ENCODE data around the gene CAPN13.

The CAPN13 gene, protein sequence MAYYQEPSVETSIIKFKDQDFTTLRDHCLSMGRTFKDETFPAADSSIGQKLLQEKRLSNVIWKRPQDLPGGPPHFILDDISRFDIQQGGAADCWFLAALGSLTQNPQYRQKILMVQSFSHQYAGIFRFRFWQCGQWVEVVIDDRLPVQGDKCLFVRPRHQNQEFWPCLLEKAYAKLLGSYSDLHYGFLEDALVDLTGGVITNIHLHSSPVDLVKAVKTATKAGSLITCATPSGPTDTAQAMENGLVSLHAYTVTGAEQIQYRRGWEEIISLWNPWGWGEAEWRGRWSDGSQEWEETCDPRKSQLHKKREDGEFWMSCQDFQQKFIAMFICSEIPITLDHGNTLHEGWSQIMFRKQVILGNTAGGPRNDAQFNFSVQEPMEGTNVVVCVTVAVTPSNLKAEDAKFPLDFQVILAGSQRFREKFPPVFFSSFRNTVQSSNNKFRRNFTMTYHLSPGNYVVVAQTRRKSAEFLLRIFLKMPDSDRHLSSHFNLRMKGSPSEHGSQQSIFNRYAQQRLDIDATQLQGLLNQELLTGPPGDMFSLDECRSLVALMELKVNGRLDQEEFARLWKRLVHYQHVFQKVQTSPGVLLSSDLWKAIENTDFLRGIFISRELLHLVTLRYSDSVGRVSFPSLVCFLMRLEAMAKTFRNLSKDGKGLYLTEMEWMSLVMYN

DNA sequence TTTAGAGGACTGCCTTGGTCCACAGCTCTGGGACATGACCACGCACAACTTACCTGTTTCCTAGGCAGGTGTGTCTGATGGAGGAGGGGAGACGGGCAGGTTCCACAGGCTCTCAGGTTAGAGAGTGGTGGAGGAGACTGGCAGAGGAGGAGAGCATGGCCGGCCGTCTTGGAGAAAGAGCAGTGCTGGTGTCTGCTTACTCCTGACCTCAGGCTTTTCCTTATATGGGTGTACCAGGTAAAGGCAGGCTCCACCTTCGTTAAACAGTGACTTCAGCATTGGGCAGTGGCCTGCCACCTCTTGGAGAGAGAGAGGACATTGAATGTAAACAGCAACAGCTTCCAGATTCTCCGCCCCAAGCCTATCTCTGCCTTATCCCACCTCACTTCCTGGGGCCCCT is at the start of gene CAPN13:
Gene CAPN13 (minus strand): TSS at position 198 of the 400 bp plus-strand sequence. CDS start 20,121 bp downstream, outside the sequence.
- no peak for DNase-seq (ENCODE audit: low read depth, low spot score)

DNA sequence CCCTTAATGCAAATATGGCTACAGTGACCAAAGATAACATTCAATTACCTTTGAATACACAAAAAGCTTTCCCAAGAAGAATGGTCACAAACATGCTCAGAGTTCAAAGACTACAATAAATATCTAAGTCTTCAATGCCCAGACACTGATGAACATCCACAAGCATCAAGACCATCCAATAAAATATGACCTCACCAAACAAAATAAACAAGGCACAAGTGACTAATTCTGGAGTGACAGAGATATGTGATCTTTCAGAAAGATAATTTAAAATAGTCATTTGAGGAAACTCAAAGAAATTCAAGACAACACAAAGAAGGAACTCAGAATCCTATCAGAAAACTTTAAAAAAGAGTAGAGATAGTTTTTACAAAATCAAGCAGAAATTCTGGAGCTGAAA is 40.6 kb upstream of the CAPN13 start:
- no peak for DNase-seq (ENCODE audit: low read depth, low spot score)

DNA sequence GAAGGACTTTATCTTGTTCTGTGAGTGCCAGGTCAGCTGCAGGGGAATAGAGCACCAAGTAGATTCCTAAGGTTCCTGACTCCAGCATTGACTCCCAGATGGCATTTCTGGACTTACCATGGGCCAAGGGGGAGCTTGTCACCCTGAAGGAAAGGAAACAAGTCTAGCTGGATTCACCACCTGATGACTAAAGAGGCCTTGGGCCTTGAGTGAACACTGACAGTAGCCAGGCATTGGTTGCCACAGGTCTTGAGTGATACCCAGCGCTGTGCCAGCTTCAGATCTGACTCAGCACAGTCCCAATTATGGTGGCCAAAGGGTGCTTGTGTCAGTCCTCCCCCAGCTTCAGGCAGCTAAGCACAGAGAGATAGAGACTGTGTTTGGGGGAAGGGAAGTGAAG is 40.1 kb upstream of the CAPN13 start:
- DNase-seq (ENCODE audit: low read depth, low spot score), result no peak

DNA sequence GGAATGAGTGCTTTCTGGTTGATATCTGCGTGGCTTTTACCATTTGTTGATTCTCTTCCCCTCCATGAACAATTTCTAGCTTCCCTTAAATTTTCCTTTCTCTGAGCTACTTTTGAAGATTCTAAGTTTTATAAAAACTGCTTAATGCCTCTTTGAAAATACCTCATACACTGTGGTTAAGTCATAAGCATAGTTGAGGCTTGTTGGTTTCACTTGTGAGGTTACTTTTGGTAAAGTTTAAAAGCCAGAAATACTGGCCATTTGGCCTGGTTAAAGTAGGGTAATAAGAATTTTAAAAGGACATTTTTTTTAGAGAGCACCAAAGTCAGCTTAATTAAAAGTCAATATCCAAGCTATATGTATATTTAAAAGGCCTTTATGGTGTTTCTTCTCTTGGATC is 21.3 kb upstream of the CAPN13 start:
- no peak for DNase-seq (ENCODE audit: low read depth, low spot score)

DNA sequence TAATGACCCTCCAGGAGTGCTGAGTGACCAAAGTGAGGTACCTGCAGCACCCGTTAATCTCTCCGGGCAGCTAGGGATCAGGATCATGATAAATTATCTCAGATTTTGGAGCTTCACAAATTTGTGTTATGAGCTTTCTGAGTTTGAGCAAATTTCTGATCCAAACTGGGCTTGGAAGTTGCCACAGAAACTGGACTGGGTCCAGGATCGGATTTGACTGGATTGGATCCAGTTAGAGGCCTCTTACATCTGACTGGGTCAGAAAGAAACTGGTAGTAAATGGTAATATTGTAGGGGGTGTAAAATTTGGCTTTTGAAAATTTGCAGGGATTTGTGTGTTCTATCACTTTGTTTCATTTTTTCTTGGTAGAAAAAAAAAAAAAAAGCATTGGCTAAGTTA is 19.7 kb upstream of the CAPN13 start:
- no peak for DNase-seq (ENCODE audit: low read depth, low spot score)

DNA sequence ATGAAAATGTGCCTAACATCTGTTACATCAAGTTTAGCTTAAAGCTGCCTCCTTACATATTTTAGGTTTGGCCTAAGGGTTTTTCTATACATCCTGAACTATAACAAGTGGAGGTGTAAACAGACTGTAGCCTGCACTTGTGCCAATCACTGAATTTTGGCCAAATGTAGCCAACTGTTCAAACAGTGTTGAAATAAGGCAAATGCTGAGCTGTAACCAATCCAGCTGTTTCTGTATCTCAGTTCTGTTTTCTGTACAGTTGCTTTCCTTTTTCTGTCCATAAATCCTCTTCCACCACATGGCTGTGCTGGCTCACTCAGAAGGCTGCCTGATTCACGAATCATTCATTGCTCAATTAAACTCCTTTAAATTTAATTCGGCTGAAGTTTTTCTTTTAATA is 19.2 kb upstream of the CAPN13 start:
- DNase-seq (ENCODE audit: low read depth, low spot score), result no peak

DNA sequence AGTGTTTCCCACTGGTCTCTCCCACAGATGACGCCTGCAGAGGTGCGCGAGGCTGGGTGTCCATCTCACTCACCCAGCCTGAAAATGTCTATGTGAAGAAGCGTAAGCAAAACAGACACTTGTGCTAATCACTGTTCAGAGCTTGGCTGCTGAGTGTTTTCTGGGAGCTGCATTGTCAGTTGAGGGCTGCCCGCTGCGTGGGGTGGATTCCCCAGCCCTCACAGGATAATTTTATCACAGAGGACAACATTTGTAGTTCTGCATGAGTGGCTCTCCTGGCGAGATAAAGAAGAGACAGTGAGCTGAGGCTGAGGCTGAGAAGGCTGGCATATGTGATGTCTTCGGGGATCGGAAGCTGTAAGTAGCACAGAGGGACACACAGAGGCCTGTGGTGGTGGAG is 16.2 kb upstream of the CAPN13 start:
- no peak for DNase-seq (ENCODE audit: low read depth, low spot score)

DNA sequence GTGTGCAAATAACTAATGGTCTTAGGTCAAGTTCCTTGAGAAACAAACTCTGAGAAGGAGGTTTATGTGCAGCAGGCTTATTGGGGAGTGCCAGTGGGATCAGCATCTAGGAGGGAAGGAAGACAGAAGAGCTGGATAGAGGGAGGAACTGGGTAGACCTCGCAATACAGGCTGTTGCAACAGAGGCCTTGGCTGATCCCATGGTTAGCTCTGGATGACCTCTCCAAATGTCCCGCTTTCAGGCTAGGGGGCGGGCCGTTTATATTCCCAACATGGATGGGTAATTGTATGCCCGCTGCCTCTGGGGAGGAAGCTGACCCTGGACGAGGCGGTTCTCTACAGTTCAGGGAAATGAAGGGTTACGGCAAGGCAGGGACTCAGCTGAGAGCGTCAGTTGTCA is 14.7 kb upstream of the CAPN13 start:
- DNase-seq (ENCODE audit: low read depth, low spot score), result no peak

DNA sequence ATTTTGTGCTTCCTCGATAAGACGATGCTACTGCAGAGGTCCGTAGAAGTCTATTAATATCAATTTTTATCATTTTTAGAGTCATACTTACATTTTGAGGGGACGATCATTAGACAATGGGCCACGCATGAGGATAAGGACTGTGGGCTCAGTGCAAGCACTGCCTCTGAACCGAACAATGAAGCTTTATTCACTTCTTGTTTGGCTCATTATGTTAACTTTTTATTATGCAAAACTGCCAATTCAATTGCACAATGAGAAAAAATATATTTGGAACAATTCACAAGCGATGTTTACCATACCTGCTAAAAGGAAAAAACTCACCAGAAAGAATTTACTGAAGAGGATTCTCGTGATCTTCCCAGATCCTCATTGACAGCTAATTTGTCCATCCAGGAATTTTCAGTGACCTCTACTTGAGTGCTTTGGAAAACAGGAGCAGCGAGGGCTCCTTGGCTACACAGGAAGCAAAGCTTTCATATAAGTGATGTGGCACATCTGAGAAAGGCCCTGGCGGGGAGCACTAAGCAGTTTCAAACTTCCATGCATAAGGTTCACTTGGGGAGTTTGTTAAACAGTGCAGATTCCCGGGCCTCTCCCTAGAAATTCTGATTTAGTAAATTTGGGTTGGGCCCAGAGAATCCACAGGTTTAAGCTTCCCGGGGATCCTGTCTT is 13.3 kb upstream of the CAPN13 start:
- no peak for DNase-seq (ENCODE audit: low read depth, low spot score)

DNA sequence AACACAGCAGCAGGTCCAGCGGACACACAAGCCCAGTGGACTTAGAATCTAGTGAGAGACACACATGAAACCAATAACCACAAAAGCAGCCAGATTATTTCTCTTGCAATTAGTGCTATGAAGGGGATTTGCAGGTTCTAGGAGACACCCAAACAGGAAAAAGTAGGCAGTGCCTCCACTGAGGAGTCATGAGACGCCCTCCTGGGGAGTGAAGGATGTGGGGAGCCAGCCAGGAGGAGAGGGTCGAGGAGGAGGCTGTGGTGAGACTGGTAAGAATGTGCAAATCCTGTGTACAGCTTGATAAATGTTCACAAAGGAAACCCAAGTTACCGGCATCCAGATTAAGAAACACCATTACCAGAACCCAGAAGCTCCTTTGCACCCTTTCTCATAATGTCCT is 2.7 kb upstream of the CAPN13 start:
- no peak for DNase-seq (ENCODE audit: low read depth, low spot score)

DNA sequence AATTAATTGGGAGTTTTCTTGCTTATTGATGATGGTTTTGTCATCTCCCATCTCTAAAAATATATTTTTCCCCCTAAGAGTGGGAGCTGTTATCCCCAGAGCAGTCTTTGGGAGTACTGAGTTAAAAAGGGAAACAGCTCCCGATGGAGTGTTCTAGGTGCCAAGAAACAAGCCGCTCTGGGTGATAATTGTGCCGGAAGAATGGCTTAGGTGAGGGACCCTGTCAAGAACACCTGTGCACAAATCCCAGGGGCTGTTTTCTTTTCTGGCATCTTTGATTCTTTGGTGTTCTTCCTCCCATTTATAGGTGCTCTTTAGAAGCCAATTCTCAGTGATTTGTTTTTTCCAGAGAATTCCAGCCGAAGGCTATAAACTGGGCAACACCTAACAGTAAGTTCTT is 1.4 kb upstream of the CAPN13 start:
- no peak for DNase-seq (ENCODE audit: low read depth, low spot score)

DNA sequence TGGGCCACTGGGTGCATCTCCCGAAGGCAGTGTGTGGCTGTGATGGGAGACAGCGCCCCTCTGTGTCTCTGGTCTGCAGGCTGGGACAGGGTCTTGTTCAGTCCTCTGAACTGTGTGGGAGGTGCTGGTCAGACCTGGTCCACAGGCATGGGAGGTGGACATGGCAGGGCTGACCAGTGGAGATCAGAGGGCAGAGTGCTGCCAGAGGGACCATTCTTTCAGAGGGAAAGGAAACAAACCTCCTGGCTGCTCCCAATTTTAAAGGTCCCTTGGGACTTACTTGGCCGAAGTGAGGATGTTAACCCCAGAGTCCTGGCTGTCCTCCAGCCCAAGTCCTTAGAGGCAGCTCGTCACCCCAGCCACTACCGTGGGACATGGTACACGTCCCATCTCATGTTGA is 4.0 kb downstream of the CAPN13 start:
- DNase-seq (ENCODE audit: low read depth, low spot score), result no peak

DNA sequence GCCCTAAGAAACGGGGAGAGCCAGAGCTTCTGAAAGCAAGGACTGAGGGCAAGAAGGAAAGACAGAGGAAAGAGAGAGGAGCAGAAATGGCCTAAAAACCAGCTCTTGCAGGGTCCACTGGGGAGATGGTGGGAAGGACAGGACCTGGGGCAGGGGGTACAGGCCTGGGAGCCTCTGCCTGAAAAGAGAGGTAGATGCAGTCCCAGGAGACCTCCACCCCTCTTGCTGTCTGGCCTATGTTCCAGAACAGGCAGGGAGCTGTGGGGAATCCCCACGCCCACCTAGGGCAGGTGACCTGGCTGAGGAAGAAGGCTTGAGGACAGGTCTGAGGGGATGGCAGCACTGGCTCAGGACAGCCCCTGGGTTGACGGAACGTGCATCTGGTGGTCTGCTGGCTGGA is 4.6 kb downstream of the CAPN13 start:
- DNase-seq (ENCODE audit: low read depth, low spot score), result no peak

DNA sequence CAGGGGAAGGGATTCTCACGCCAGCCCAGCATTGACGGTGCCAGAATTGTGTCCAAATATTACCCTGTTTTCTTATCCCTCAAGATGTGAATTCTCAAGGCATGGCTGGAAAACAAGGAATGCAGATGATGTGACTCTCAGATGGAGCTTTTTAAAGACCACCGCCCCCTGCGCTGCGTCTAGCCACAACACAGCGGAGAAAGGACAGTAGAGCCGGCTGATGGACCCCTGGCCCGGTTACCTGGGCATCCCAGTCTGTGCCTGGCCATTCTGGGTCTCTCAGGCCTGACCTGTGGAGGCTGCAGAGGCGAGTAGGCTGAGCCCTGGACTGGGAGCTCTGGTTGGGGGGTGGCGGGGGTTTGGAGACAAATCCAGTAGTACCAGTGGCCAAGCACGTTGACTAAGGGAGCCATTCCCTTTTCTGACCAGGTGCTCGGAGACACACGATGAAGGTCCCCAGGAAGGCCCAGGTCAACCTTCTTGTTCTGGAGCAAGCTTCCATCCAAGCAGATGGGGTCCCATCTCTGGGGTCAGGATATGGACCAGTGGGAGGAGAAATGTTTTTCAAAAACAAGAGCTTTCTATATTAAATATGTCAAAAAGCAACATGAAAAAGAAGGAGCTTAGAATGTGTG is 5.3 kb downstream of the CAPN13 start:
- no peak for DNase-seq (ENCODE audit: low read depth, low spot score)

DNA sequence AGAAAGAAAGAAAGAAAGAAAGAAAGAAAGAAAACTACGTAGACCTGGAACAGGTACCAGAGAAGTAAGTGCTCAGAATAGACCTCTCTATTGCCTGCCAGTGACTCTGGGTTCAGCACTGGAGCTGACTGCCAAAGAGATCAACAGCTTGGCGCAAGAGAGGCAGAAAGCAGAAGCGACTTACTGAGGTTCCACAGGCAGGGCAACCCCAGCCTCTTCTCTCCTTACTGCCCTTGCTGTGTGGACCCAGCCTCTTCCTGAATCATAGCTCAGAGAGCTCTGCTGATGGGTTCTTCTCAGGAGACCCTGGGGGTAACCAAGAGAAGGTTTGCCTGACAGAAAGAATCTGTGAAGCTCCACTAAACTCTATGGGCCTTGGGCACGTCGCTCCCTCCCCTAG is 7.1 kb downstream of the CAPN13 start:
- DNase-seq (ENCODE audit: low read depth, low spot score), result no peak

DNA sequence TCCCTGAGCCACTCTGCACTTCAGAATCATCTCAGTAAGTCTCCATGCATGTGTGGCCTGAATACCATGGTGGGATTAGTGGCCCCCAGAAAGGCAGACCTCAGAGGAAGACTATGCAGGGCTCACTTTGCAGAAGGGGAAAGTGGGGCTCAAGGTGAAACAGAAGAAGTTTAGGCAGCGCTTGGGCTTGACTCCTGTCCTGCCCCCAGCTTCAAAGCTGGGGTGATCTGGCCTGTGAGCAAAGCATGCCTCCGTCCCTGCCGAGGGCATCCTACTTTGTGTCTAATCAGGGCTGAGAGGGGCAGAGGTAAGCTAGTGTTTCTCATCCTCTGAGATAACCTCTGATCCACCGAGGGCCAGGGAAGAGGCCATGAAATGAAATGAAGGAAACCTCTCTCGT is 7.9 kb downstream of the CAPN13 start:
- DNase-seq (ENCODE audit: low read depth, low spot score), result no peak

DNA sequence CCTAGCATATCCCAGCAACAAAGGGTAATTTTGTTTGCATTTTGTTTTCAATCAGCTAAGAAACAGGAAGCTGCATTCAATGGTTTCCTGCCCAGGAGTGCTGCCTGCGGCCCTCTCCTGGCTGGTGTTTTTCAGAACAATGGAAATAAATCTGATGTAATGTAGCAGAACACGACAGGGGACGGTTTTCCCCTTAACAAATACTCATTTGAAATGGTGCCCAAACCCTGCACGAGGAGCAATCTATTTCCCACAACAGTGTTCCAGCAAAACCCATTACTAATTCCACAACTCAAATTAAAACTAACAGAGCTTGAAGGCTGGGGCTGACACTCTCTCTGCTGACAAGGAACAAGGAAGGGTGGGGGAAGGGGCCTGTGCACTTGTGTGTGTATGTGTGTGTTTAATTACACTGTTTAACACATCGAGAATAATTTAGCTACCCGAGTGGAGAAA is 8.7 kb downstream of the CAPN13 start:
- DNase-seq (ENCODE audit: low read depth, low spot score), result no peak

DNA sequence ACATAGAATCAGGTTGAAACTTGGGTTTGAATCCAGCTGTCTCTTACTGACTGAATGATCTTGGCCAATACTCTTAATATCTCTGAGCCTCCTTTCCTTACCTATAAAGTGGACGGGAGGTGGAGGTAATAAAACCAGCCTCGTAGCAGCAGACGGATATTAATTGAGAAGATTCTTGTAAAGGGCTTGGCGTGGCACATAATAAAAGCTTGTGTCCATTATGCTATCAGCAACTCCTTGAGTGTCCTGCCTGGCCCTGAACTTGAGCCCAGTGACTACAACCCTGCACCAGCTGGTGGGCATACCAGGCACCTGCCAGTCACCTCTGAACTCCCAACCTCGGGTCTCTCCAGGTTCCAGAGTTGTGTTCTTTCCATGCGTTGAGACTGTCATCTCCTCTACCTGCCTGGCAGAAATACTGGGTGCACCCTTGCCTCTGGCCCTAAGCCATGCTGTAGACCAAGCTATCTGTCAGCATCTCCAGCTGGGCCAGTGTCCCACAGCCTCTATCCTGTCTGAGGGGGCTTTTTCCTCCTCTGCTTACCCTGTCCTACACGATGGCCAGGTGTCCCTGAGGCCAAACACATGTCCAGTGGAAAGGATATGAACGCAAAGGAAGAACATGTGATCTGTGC is 9.7 kb downstream of the CAPN13 start:
- DNase-seq (ENCODE audit: low read depth, low spot score), result no peak

DNA sequence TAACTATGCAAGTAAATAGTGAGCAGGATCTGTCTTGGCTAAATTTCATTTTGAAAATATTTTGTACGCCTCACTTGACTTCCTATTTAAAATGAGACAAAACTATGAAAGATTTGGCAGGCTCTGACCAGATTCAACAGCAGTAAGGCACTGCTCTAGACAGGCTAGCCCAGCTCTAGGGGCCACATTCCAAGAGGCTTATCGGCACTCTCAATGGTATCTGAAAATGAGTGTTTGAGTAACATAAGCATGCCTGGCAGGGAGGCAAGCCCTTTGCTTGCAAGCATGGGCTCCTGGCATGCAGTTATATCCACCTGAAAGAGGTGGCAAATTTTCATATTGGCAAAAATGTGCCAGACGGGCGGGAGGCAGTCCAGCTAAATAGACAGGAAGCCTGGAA is 10.5 kb downstream of the CAPN13 start:
- DNase-seq (ENCODE audit: low read depth, low spot score), result no peak

DNA sequence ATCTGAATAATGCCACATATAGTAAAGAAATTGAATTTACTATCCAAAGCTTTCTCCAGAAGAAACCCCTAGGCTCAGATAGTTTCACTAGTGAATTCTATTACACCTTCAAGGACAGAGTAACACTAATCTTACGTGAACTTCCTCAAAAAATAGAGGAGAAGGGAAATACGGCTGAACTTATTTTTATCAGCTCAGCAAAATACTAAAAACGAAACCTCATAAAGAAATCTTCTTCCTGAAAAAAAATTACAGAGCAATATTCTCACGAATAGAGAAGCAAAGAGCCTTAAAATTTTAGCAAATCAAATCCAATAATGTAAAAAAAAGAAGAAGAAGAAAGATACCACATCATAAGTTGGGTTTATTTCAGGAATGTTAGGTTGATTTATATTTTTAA is 14.7 kb downstream of the CAPN13 start:
- no peak for DNase-seq (ENCODE audit: low read depth, low spot score)

DNA sequence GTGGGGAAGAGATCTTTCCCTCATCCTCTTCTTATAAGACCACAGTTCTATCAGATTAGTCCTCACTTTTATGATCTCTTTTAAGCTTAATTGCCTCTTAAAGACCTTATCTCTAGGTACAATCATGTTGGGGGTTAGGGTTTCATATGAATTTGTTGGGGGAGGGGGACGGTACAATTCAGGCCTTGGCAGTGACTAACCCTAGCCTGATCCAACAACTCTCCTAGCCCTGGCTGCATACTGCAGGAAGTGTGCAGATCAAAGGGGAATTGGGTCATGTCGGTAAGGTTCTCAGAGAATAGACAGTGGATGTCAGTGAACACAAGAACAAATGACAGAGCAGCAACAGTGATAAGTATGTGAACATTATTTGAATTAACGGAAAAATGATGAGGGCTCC is 16.4 kb downstream of the CAPN13 start:
- DNase-seq (ENCODE audit: low read depth, low spot score), result no peak

Measured in brain pericyte (primary cell).